Left renal pelvis (tissue), 4 donors: Measurements from ENCODE around the gene TNFSF10. TPM values are rescaled to one million over a fixed set of nuclear protein-coding genes. Genes with fewer than 3 reads are reported as not detected.

Experiments used
- DNase-seq, 4 donors: peaks; one replicate each; pipeline ENCODE4 v3.0.0-alpha.2; 2013; ENCODE audit warnings: low read depth in 4 of 4, low spot score in 3 of 4
- polyA plus RNA-seq, 4 donors: library from polyadenylated mRNA; unstranded; fragments of 120-200 nt; gene quantifications; one replicate each; pipeline ENCODE4 v1.2.1, GENCODE V29; 2013; ENCODE audit not compliant: insufficient read length in 4 of 4

Gene TNFSF10
- polyA plus RNA-seq, 4 donors = 8.4 to 51.1 (median 36.9) TPM

- DNase-seq = no peak
Measured at GRCh38 chr3:172465281-172465680, 57.9 kb downstream of the TNFSF10 start.

GRCh38 chr3:172464306-172464705 lies 58.9 kb downstream of the TNFSF10 start:
- no peak for DNase-seq

- no peak for DNase-seq
Measured at GRCh38 chr3:172461530-172462138, 61.6 kb downstream of the TNFSF10 start.

GRCh38 chr3:172456404-172456803 lies 66.8 kb downstream of the TNFSF10 start:
- DNase-seq = no peak

Other genes starting within 250 kb of the TNFSF10 start
- gene GHSR, start 75.0 kb downstream of the TNFSF10 start, polyA plus RNA-seq = not detected
- gene NCEH1, start 187.6 kb upstream of the TNFSF10 start, polyA plus RNA-seq = 1 to 10 TPM; 1.9 to 4.6 (median 4.3) TPM
- gene ECT2, start 227.3 kb upstream of the TNFSF10 start, polyA plus RNA-seq = 10 to 100 TPM; 29.2 to 44.6 (median 37.4) TPM